ENCODE results near the gene OR2S2. TPM values are rescaled to one million over a fixed set of nuclear protein-coding genes. Genes with fewer than 3 reads are reported as not detected.

OR2S2 gene
- total RNA-seq, 1 donor from 2014 or later, result not detected

DNA sequence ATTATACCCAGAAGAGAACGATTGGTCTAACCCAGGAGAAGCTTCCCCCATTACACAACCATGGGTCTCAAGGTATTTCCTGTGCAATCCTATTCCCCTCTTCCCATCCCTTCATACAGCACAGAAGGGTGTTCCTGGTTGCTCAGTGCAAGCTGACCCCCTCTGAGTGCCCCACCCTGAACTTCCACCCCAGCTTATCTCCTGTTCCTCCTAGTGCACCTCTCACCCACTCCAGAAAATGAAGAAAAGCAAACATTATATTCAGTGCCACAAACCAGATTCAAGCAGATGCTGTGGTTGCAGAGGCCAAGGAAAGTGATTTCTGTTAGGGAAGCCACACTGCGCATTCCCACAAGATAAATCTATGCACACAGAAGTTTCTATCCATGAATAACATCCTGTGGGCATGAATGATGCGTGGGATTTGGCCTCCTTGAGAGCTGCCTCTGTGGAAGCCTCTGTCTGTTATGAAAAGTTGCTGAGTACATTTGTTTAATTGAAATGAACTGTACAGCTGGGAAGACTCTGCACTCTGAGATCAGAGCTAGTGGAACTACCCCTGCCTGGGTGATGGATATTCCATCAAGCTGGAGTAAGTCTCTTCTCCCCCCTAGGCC lies 2.2 kb upstream of the OR2S2 start:
- H3K9me3 ChIP-seq, result no peaks in the 10 kb centered on the region
- TF ChIP-seq, protein P1, sequence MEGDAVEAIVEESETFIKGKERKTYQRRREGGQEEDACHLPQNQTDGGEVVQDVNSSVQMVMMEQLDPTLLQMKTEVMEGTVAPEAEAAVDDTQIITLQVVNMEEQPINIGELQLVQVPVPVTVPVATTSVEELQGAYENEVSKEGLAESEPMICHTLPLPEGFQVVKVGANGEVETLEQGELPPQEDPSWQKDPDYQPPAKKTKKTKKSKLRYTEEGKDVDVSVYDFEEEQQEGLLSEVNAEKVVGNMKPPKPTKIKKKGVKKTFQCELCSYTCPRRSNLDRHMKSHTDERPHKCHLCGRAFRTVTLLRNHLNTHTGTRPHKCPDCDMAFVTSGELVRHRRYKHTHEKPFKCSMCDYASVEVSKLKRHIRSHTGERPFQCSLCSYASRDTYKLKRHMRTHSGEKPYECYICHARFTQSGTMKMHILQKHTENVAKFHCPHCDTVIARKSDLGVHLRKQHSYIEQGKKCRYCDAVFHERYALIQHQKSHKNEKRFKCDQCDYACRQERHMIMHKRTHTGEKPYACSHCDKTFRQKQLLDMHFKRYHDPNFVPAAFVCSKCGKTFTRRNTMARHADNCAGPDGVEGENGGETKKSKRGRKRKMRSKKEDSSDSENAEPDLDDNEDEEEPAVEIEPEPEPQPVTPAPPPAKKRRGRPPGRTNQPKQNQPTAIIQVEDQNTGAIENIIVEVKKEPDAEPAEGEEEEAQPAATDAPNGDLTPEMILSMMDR (IDR thresholded peaks at IDR 0.05), result no peak
- intact Hi-C loops (cut with DNase I), result no loop called here
- no peaks in the 10 kb centered on the region for H3K27me3 ChIP-seq
- DNase-seq (ENCODE audit: low spot score in 2 of 2), result no peak
- H3K4me3 ChIP-seq, result no peak overlapping the region
- no peaks in the 10 kb centered on the region for H3K4me1 ChIP-seq
- no peaks in the 10 kb centered on the region for H3K36me3 ChIP-seq
- no peak overlapping the region for H3K27ac ChIP-seq

DNA sequence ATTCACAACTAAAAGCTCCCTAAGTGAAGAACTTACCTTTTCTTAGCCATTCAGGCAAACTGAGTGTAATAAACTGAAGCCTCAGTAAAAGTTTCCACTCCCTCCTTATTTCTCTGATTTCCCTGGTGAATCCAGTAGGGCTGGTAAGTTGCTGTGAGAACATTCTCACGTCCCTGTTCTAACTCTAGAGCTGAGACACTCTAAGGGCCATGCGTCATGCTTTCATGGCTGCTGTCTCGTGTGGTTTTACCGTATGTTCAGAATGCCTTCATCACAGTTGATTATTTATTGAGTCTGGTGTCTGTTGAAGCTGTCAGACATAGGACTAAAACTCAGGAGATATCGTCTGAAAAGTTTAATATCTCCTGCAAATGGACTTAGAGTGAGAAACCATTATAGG lies 1.3 kb downstream of the OR2S2 start:
- TF ChIP-seq, protein P1 (IDR thresholded peaks at IDR 0.05), result no peak
- intact Hi-C loops (cut with DNase I), result loop anchor here (5.0 to 10.0 kb wide), 3 partner anchors 148 to 368 kb away; partner anchors contain the start of gene CCIN
- DNase-seq (ENCODE audit: low spot score in 2 of 2), result no peak
- no peaks in the 10 kb centered on the region for H3K36me3 ChIP-seq
- no peaks in the 10 kb centered on the region for H3K4me1 ChIP-seq
- H3K4me3 ChIP-seq, result no peak overlapping the region
- H3K9me3 ChIP-seq, result no peaks in the 10 kb centered on the region
- H3K27me3 ChIP-seq, result no peaks in the 10 kb centered on the region
- H3K27ac ChIP-seq, result no peak overlapping the region

DNA sequence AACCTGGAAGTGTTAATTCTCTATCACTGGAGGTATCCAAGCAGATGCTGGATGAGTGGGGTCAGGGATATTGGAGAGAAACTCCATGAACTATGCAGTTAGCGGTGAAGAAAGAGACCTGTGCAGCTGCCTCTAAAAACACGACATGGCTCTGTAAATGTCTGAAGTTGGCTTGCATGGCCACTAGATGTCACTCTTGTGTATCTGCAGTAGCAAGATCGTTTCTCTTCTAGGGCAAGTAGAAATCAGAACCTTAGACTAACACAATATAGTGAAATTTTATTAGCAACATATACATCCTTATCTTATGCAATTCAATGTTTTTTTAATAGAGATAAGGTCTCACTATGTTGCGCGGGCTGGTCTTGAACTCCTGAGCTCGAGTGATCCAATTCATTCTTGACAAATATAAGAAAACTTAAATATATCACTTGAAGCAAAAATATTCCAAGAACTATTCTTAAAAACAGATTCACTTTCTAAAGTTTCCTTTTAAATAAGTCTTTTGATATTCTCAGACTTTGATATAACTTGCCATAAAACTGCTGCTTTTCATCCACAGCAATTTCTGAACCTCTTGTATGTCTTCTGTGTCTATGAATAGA lies 2.9 kb downstream of the OR2S2 start:
- Histone ChIP-seq H3K27ac (no peak overlapping the region), H3K4me3 (no peak overlapping the region), H3K27me3 (no peaks in the 10 kb centered on the region), H3K4me1 (no peaks in the 10 kb centered on the region), H3K36me3 (no peaks in the 10 kb centered on the region), H3K9me3 (no peaks in the 10 kb centered on the region)
- intact Hi-C loops (cut with DNase I), result loop anchor here (1.0 to 10.0 kb wide), 4 partner anchors 68 to 370 kb away; partner anchors contain the start of gene CCIN
- DNase-seq (ENCODE audit: low spot score in 2 of 2), result peak in 1 of 2 donors; percentile 77
- TF ChIP-seq, protein P1 (IDR thresholded peaks at IDR 0.05), result peak; percentile 67 to 87 (median 73)

DNA sequence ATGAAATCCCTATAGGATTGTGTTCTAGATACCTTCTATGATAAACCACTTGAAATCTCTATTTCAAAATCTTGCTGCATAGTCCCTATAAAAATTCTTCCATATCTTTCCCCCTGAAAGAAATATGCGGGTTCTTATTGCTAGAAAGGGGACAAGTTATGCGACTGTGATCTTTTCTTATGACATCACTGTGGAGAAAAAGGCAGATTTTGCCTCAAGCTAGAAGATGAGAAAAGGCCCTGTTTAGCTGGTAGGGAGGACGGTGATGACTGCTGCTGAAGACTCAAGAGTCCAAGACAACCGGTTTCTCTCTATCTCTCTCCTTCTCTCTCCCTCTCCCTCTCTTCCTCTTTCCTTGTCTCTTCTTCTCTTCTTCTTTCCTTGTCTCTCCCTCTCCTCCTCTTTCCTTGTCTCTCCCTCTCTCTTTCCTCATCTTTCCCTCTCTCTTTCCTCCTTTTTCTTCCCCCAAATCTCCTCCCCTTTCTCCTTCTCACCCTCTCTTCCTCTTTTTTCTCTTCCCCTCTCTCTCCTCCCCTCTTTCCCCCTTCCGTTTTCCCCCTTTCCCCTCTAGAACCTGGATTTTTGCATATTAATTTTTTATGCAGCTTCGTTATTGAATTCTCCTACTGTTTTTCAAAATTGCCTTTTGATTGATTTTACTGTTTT lies 5.3 kb downstream of the OR2S2 start:
- intact Hi-C loops (cut with DNase I), result loop anchor here (10.0 kb wide), 2 partner anchors 152 to 372 kb away; no protein-coding TSS in a partner anchor
- no peak overlapping the region for H3K27ac ChIP-seq
- H3K27me3 ChIP-seq, result no peaks in the 10 kb centered on the region
- no peaks in the 10 kb centered on the region for H3K36me3 ChIP-seq
- no peak for DNase-seq (ENCODE audit: low spot score in 2 of 2)
- TF ChIP-seq, protein P1 (IDR thresholded peaks at IDR 0.05), result no peak
- H3K4me3 ChIP-seq, result no peak overlapping the region
- no peaks in the 10 kb centered on the region for H3K4me1 ChIP-seq
- no peaks in the 10 kb centered on the region for H3K9me3 ChIP-seq

DNA sequence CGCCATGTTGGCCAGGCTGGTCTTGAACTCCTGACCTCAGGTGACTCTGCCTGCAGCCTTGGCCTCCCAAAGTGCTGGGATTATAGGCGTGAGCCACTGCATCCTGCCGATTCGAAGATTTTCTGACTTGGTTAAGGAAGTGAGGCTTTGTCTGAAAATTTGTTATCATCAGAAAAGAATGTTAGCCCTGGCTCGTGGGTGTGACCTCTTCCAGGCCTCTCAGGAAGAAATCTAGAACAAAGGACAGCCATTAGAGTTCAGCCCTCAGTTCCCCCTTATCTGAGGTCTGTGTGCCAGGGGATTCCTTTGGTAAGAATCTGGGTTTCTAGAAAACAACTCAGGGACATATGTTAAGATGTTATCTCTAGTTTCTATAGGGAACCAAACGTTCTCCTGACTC lies 6.2 kb downstream of the OR2S2 start:
- Histone ChIP-seq H3K27me3 (no peaks in the 10 kb centered on the region), H3K4me3 (no peak overlapping the region), H3K4me1 (no peaks in the 10 kb centered on the region), H3K9me3 (no peaks in the 10 kb centered on the region), H3K27ac (no peak overlapping the region), H3K36me3 (no peaks in the 10 kb centered on the region)
- intact Hi-C loops (cut with DNase I), result loop anchor here (10.0 kb wide), 2 partner anchors 153 to 373 kb away; no protein-coding TSS in a partner anchor
- TF ChIP-seq, protein P1 (IDR thresholded peaks at IDR 0.05), result no peak
- no peak for DNase-seq (ENCODE audit: low spot score in 2 of 2)

Data from ascending aorta (tissue), 2 donors.